HAP-1 (cell line): ENCODE measurements around the gene WSB2.

ENCODE experiments used
- DNase-seq, 2 experiments: peaks; one replicate each; pipeline ENCODE4 v3.0.0-alpha.2; 2016 to 2020; ENCODE audit warnings: low spot score in 2 of 2
- H3K27me3 ChIP-seq: fragments of 250-450 bp; sonication (Bioruptor Pico); 2 replicates; pipeline ENCODE4 v1.5.1; 2020; ENCODE audit warnings: low read depth, mild to moderate bottlenecking, moderate library complexity
- H3K36me3 ChIP-seq: fragments of 250-450 bp; sonication (Bioruptor Pico); replicated peaks from 2 replicates; pipeline ENCODE4 v1.5.1; 2020; ENCODE audit warnings: mild to moderate bottlenecking
- H3K4me1 ChIP-seq: fragments of 250-450 bp; sonication (Bioruptor Pico); 2 replicates; pipeline ENCODE4 v1.5.1; 2020; ENCODE audit warnings: mild to moderate bottlenecking
- H3K4me3 ChIP-seq: fragments of 250-450 bp; sonication (Bioruptor Pico); 2 replicates; pipeline ENCODE4 v1.5.1; 2020; ENCODE audit warnings: mild to moderate bottlenecking, moderate library complexity
- H3K9me3 ChIP-seq: fragments of 250-450 bp; sonication (Bioruptor Pico); 2 replicates; pipeline ENCODE4 v1.5.1; 2020; ENCODE audit warnings: mild to moderate bottlenecking, moderate library complexity
- in situ Hi-C: fragments of 300-500 bp; cut with MboI; formaldehyde crosslinking; loops from 3 replicates; pipeline ENCODE4 v1.14.3; 2020; ENCODE audit warnings: low sequenced_read_pairs, inconsistent platforms, mixed read lengths

WSB2 gene

GRCh38 chr12:118055865-118056773 is 4.9 kb downstream of the WSB2 start:
- no peak for DNase-seq
- H3K9me3 ChIP-seq = no peaks in the 10 kb centered on the region
- peaks cover 9% of the 10 kb centered on the region for H3K4me1 ChIP-seq
- H3K36me3 ChIP-seq = peaks cover 4% of the 10 kb centered on the region
- no peak overlapping the region for H3K4me3 ChIP-seq
- no peaks in the 10 kb centered on the region for H3K27me3 ChIP-seq
- in situ Hi-C loops = no loop called here

DNA sequence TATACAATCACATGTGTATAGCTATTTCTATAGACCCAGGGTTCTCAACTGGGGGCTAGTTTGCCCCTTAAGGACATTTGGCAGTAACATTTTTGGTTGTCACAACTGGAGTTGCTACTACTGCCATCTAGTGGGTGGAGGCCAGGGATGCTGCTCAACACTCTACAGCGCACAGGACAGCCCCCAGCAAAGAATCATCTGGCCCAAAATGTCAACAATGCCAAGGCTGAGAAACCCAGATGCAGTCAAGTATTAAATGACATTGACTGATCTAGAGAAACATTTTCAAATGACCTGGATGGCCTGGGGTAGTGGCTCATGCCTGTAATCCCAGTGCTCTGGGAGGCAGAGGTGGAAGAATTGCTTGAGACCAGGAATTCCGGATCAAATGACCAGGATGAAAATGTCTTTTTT is 5.8 kb downstream of the WSB2 start:
- no peak overlapping the region for H3K4me3 ChIP-seq
- peak in 1 of 2 experiments; percentile 77 for DNase-seq
- in situ Hi-C loops = no loop called here
- no peaks in the 10 kb centered on the region for H3K9me3 ChIP-seq
- peaks cover 9% of the 10 kb centered on the region for H3K4me1 ChIP-seq
- H3K36me3 ChIP-seq = peaks cover 6% of the 10 kb centered on the region
- H3K27me3 ChIP-seq = no peaks in the 10 kb centered on the region

DNA sequence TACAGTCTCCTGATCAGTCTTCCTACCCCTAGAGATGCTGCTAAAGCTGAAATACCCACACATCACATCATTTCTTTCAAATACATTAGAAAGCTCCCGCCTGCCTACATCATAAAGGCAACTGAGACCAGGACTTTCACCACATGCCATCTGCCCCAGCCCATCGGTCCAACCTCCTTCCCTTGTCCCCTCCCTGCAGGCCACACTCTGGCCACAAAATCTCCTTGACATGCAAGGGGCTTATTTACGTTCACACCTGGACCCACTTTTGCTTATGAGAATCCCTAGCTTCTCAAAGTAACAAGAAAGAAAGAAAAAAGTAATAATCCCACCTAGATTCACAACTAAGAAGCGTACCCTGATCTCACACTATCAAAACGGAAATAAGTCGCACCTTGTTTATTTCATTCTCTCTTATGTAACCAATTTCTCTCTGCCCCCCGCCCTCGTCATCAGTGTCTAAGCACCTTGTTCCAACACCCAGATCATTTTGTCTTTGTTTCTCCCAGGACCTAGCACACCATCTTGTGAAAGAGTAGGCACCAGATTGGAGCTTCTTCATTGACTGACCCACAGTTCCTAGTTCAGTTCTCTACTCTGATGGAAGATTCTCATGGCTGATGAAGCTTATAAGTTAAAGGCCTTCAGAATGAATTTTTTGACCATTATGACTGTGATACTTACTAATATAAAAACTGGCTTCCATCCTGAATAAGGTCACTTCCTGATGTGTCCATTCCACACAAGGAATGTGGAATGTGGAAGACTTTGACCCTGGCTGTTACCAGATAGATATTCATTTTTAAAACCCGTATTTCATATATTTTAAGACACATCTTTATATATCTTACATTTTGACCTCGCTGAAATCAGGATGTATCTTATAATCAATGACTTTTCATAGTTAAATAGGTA is 7.7 kb downstream of the WSB2 start:
- no peak for DNase-seq
- H3K27me3 ChIP-seq = no peaks in the 10 kb centered on the region
- in situ Hi-C loops = no loop called here
- no peaks in the 10 kb centered on the region for H3K9me3 ChIP-seq
- no peaks in the 10 kb centered on the region for H3K4me1 ChIP-seq
- peaks cover 9% of the 10 kb centered on the region for H3K36me3 ChIP-seq
- H3K4me3 ChIP-seq = no peak overlapping the region

- DNase-seq = no peak
- Histone ChIP-seq H3K27me3 (no peaks in the 10 kb centered on the region), H3K4me3 (no peak overlapping the region), H3K36me3 (peaks cover 9% of the 10 kb centered on the region), H3K4me1 (no peaks in the 10 kb centered on the region), H3K9me3 (no peaks in the 10 kb centered on the region)
- in situ Hi-C loops = no loop called here
Measured at GRCh38 chr12:118052324-118053070, 8.5 kb downstream of the WSB2 start.

DNA sequence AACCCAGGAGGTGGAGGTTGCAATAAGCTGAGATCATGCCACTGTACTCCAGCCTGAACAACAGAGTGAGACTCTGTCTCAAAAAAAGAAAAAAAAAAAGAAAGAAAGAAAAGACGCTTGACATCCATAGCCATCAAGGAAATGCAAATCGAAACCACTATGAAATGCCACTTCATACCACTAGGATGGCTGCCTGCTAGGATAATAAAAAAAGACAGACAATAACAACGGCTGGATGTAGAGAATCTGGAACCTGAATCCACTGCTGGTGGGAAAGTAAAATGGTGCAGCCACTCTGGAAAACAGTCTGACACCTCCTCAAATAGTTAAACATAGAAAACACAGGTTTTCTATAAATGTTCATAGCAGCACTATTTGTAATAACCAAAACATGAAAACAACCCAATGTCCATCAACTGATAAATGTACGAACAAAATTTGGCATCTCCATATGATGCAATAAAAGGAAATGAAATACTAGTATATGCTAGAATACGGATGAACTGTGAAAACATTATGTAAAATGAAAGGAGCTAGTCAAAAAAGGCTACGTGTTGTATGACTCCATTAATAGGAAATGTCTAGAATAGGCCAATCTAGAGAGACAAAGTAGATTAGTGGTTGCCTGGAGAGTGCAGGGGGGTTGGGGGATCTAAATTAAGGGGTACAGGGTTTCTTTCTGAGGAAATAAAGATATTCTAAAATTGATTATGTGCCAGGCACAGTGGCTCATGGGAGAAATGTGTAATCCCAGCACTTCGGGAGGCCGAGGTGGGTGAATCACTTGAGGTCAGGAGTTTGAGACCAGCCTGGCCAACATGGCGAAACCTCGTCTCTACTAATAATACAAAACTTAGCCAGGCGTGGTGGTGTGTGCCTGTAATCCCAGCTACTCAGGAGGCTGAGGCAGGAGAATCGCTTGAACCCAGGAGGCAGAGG is 9.7 kb downstream of the WSB2 start:
- no peaks in the 10 kb centered on the region for H3K27me3 ChIP-seq
- H3K36me3 ChIP-seq = peaks cover 9% of the 10 kb centered on the region
- no peaks in the 10 kb centered on the region for H3K4me1 ChIP-seq
- no peak overlapping the region for H3K4me3 ChIP-seq
- no peaks in the 10 kb centered on the region for H3K9me3 ChIP-seq
- no peak for DNase-seq
- in situ Hi-C loops = no loop called here

- DNase-seq = no peak
- H3K4me1 ChIP-seq = no peaks in the 10 kb centered on the region
- H3K4me3 ChIP-seq = no peak overlapping the region
- no peaks in the 10 kb centered on the region for H3K9me3 ChIP-seq
- in situ Hi-C loops = no loop called here
- H3K27me3 ChIP-seq = no peaks in the 10 kb centered on the region
- H3K36me3 ChIP-seq = peaks cover 25% of the 10 kb centered on the region
Measured at GRCh38 chr12:118046430-118046829, 14.5 kb downstream of the WSB2 start.

- Histone ChIP-seq H3K4me3 (no peak overlapping the region), H3K4me1 (no peaks in the 10 kb centered on the region), H3K27me3 (no peaks in the 10 kb centered on the region), H3K9me3 (no peaks in the 10 kb centered on the region), H3K36me3 (peaks cover 28% of the 10 kb centered on the region)
- no peak for DNase-seq
- in situ Hi-C loops = no loop called here
Measured at GRCh38 chr12:118044577-118044976, 16.4 kb downstream of the WSB2 start.

- in situ Hi-C loops = no loop called here
- no peaks in the 10 kb centered on the region for H3K27me3 ChIP-seq
- peaks cover 27% of the 10 kb centered on the region for H3K36me3 ChIP-seq
- H3K4me1 ChIP-seq = no peaks in the 10 kb centered on the region
- DNase-seq = no peak
- H3K4me3 ChIP-seq = no peak overlapping the region
- H3K9me3 ChIP-seq = no peaks in the 10 kb centered on the region
Measured at GRCh38 chr12:118044075-118044474, 16.9 kb downstream of the WSB2 start.

DNA sequence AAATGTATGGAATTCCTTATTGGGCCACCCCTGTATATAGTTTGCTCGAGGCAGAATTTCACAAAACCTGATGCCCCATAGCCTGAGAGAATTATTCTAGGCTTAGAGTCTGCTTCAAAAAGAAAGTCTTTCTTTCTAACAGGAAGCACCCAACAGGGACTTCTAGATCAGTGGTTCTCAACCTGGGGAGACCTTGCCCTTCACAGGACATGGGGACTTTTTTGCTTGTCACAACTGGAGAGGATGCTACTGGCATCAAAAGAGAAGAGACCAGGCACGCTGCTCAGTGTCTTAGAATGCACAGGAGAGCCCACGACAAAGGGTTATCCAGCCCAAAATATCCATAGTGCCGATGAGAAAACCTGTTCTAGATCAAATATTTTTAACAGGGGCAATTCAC is 18.9 kb downstream of the WSB2 start:
- H3K27me3 ChIP-seq = no peaks in the 10 kb centered on the region
- DNase-seq = no peak
- H3K4me1 ChIP-seq = no peaks in the 10 kb centered on the region
- peaks cover 40% of the 10 kb centered on the region for H3K36me3 ChIP-seq
- in situ Hi-C loops = no loop called here
- H3K4me3 ChIP-seq = no peak overlapping the region
- H3K9me3 ChIP-seq = no peaks in the 10 kb centered on the region

- no peak for DNase-seq
- in situ Hi-C loops = no loop called here
- Histone ChIP-seq H3K36me3 (peaks cover 70% of the 10 kb centered on the region), H3K27me3 (no peaks in the 10 kb centered on the region), H3K9me3 (no peaks in the 10 kb centered on the region), H3K4me3 (no peak overlapping the region), H3K4me1 (no peaks in the 10 kb centered on the region)
Measured at GRCh38 chr12:118038137-118038536, 22.8 kb downstream of the WSB2 start.

DNA sequence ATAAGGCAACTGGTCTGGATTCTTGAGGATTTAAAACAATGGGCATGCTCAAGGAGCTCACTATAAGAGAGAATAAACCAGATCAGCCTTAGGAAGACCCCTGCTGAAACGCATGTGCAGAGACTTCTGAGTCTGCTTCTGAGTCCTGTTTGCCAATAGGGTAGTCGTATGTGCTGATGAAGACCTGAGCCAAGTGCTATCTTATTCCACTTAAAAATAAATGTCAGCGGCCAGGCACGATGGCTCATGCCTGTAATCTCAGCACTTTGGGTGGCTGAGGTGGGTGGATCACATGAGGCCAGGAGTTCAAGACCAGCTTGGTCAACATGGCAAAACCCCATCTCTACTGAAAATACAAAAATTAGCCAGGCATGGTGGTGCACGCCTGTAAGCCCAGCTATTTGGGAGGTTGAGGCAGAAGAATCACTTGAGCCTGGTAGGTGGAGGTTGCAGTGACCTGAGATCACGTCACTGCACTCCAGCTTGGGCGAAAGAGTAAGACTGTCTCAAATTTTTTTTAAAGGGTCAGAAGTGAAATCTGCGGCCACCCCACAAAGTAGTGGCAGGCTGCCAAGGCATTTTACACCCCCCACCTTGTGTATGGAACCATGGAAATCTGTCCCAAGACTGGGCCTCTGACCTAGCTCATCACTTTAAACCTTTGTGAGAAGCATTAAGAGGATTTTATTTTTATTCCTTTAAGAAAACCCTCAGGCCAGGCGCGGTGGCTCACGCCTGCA is 24.1 kb downstream of the WSB2 start:
- no peak for DNase-seq
- Histone ChIP-seq H3K27me3 (no peaks in the 10 kb centered on the region), H3K4me3 (no peak overlapping the region), H3K9me3 (no peaks in the 10 kb centered on the region), H3K4me1 (no peaks in the 10 kb centered on the region), H3K36me3 (peaks cover 76% of the 10 kb centered on the region)
- in situ Hi-C loops = no loop called here
